Measurements from ENCODE around the gene TAS2R41. TPM values are rescaled to one million over a fixed set of nuclear protein-coding genes. Genes with fewer than 3 reads are reported as not detected.

TAS2R41 gene
- total RNA-seq, 1 experiment from 2014 or later, result not detected

DNA sequence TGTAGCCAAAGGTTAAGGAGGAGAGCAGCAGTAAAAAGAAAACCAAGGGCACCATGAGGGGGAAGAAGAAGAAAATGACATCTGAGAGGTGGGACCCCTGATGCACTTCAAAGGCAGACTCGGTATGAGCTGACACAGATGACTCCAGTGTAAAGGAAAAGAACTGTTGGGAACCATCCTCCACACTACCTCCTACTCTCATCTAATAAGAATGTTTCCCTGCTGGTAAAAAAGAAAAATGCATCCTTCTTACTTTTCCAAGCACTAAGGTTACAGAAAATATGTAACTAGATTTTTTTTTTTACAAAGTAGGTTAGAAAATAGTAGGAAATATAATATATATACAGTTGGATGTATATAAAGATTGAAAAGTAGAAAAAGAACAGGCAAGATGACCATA, 16.9 kb downstream of the TAS2R41 start:
- H3K23me2 ChIP-seq (ENCODE audit: insufficient read length, low read depth, low read length, poor library complexity, severe bottlenecking), result peaks cover under 1% of the 10 kb centered on the region
- no peak overlapping the region for H2BK5ac ChIP-seq (ENCODE audit: insufficient read length, low read length)
- no peak overlapping the region for H2BK12ac ChIP-seq (ENCODE audit: insufficient read length, low read depth, low read length)
- DNase-seq, result no peak
- peaks cover 0 to 3% of the 10 kb centered on the region in 2 experiments; a peak in 1 of 4 replicates for H3K4me1 Mint-ChIP-seq
- H3K14ac ChIP-seq (ENCODE audit: insufficient read depth, low read length), result no peak overlapping the region
- no peaks in the 10 kb centered on the region for H3K36me3 Mint-ChIP-seq (ENCODE audit: insufficient read depth in 1 of 3, low read depth in 3 of 3)
- no peaks in the 10 kb centered on the region for H3K79me2 ChIP-seq (ENCODE audit: insufficient read depth, low read length)
- H2BK20ac ChIP-seq (ENCODE audit: low read depth, low read length, poor library complexity, severe bottlenecking), result no peak overlapping the region
- H3K4me1 ChIP-seq (ENCODE audit: insufficient read depth, low read length), result no peaks in the 10 kb centered on the region; the same call in 1 of the 2 replicates
- H4K5ac ChIP-seq (ENCODE audit: insufficient read length, low read depth, low read length), result no peak overlapping the region
- H3K56ac ChIP-seq (ENCODE audit: insufficient read length, low read depth, low read length), result no peak overlapping the region
- H4K91ac ChIP-seq (ENCODE audit: insufficient read length, low read depth, low read length), result no peak overlapping the region
- H3K23ac ChIP-seq (ENCODE audit: insufficient read length, low read depth, low read length), result no peak overlapping the region
- H3K18ac ChIP-seq (ENCODE audit: insufficient read length, low read depth, low read length), result no peak overlapping the region
- no peaks in the 10 kb centered on the region for H3K9me3 ChIP-seq (ENCODE audit: control insufficient read depth, low read depth, low read length)
- no peak overlapping the region for H2AK5ac ChIP-seq (ENCODE audit: insufficient read length, low read length)
- H3K27ac ChIP-seq (ENCODE audit: insufficient read length, low read depth, low read length), result no peak overlapping the region
- H3K4ac ChIP-seq (ENCODE audit: low read depth, low read length), result no peak overlapping the region
- H4K20me1 ChIP-seq (ENCODE audit: control insufficient read depth, insufficient read depth, insufficient read length), result no peaks in the 10 kb centered on the region
- H3K4me3 Mint-ChIP-seq, result no peak overlapping the region
- H3K9me3 Mint-ChIP-seq, result no peaks in the 10 kb centered on the region; a peak in 1 of 5 replicates
- H3K4me2 ChIP-seq (ENCODE audit: insufficient read depth, insufficient read length, low read length), result no peak overlapping the region
- no peak overlapping the region for H3K27ac Mint-ChIP-seq
- TF ChIP-seq, protein P1, sequence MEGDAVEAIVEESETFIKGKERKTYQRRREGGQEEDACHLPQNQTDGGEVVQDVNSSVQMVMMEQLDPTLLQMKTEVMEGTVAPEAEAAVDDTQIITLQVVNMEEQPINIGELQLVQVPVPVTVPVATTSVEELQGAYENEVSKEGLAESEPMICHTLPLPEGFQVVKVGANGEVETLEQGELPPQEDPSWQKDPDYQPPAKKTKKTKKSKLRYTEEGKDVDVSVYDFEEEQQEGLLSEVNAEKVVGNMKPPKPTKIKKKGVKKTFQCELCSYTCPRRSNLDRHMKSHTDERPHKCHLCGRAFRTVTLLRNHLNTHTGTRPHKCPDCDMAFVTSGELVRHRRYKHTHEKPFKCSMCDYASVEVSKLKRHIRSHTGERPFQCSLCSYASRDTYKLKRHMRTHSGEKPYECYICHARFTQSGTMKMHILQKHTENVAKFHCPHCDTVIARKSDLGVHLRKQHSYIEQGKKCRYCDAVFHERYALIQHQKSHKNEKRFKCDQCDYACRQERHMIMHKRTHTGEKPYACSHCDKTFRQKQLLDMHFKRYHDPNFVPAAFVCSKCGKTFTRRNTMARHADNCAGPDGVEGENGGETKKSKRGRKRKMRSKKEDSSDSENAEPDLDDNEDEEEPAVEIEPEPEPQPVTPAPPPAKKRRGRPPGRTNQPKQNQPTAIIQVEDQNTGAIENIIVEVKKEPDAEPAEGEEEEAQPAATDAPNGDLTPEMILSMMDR (conservative IDR thresholded peaks at IDR 0.05), result peak; percentile 33; the same call in 1 of the 3 replicates
- no peak overlapping the region for H3T11ph ChIP-seq (ENCODE audit: low read length)
- no peak overlapping the region for H4K8ac ChIP-seq (replicated peaks; ENCODE audit: insufficient read length, low read depth, low read length)
- H3K27me3 Mint-ChIP-seq (ENCODE audit: low read depth), result no peaks in the 10 kb centered on the region; the same call in 1 of the 2 replicates
- no CpG with 5 or more reads among the region's 1 CpG for WGBS (ENCODE audit: extremely low coverage, insufficient read length, low lambda C conversion rate)
- no peak overlapping the region for H2AFZ ChIP-seq (ENCODE audit: low read length)
- H2BK15ac ChIP-seq (ENCODE audit: low read depth, low read length), result no peak overlapping the region
- H2BK120ac ChIP-seq (ENCODE audit: low read depth, low read length, poor library complexity, severe bottlenecking), result no peak overlapping the region
- H3K9ac ChIP-seq (ENCODE audit: extremely low read depth, insufficient read length, low read length), result no peak overlapping the region
- H3K79me1 ChIP-seq (ENCODE audit: insufficient read depth, low read depth, low read length, poor library complexity, severe bottlenecking), result no peaks in the 10 kb centered on the region
- H3K27me3 ChIP-seq (ENCODE audit: insufficient read depth, low read length), result no peaks in the 10 kb centered on the region
